Panc1 (cell line): Measurements from ENCODE around the gene FGF11. TPM values are rescaled to one million over a fixed set of nuclear protein-coding genes. Genes with fewer than 3 reads are reported as not detected.
A peak's percentile ranks its signal among the peaks of the same experiment; 100 is the strongest.

ENCODE experiments used
- ATAC-seq: fragments of 200-7000 bp; cut with Tn5 transposase; 2 replicates; pipeline ENCODE4 v1.9.1; 2020; ENCODE audit warnings: mild to moderate bottlenecking, moderate library complexity
- BruUV-seq: library from RNA; stranded (reverse); fragments of 400-500 nt; replicated peaks from 2 replicates; lab custom pipeline; 2021; lab: Mats Ljungman, UMichigan
- CTCF ChIA-PET: fragments of 300-600 bp; sonication (Branson Sonifier 250); formaldehyde crosslinking; loops from one replicate; lab custom pipeline; 2022; ENCODE audit warnings: antibody characterized with exemption; lab: Charles Lee
- POLR2A ChIA-PET: fragments of 300-600 bp; sonication (Branson Sonifier 250); formaldehyde crosslinking; loops from one replicate; lab custom pipeline; 2022; ENCODE audit warnings: antibody characterized with exemption; lab: Charles Lee
- DNase-seq: peaks from one replicate; pipeline ENCODE4 v3.0.0-alpha.2; 2010; ENCODE audit warnings: low read depth, low spot score
- H3K27ac ChIP-seq: 2 replicates; pipeline ENCODE4 v1.5.1; 2011; ENCODE audit warnings: mild to moderate bottlenecking, low read length, inconsistent platforms
- H3K27me3 ChIP-seq: fragments of 200-500 bp; sonication (Bioruptor generic); 2 replicates; pipeline ENCODE4 v1.6.0; 2014; ENCODE audit warnings: low read length, inconsistent platforms; ENCODE audit not compliant: control insufficient read depth, insufficient read depth
- H3K36me3 ChIP-seq: fragments of 200-500 bp; sonication (Bioruptor generic); 2 replicates; pipeline ENCODE4 v1.5.1; 2014; ENCODE audit warnings: inconsistent platforms, mild to moderate bottlenecking, low read length, moderate library complexity; ENCODE audit not compliant: control insufficient read depth, insufficient read depth
- H3K4me1 ChIP-seq: 2 replicates; pipeline ENCODE4 v1.5.1; 2011; ENCODE audit warnings: inconsistent platforms, mild to moderate bottlenecking, low read length, moderate library complexity; ENCODE audit not compliant: control insufficient read depth, insufficient read depth
- H3K4me3 ChIP-seq, 2 experiments: 2 replicates each; pipeline ENCODE4 v1.5.1; 2011 to 2012; ENCODE audit warnings: low read depth in 2 of 2, low read length in 2 of 2, mild to moderate bottlenecking in 2 of 2, inconsistent platforms in 1 of 2, moderate library complexity in 1 of 2
- H3K9me3 ChIP-seq: fragments of 200-500 bp; sonication (Bioruptor generic); 2 replicates; pipeline ENCODE4 v1.5.1; 2014; ENCODE audit warnings: low read depth, mild to moderate bottlenecking, inconsistent platforms, low read length, moderate library complexity; ENCODE audit not compliant: control insufficient read depth, insufficient read depth
- CTCF ChIP-seq: fragments of 450-650 bp; IDR thresholded peaks from 2 replicates; pipeline ENCODE4 v1.5.1; 2017; ENCODE audit warnings: mild to moderate bottlenecking
- POLR2AphosphoS5 ChIP-seq: IDR thresholded peaks from 2 replicates; pipeline ENCODE4 v1.6.1; 2012; ENCODE audit warnings: mild to moderate bottlenecking, low read depth, low read length, moderate library complexity
- SIN3A ChIP-seq: IDR thresholded peaks from 2 replicates; pipeline ENCODE4 v1.6.1; 2012; ENCODE audit warnings: low read depth, mild to moderate bottlenecking, low read length, moderate library complexity, borderline replicate concordance; ENCODE audit not compliant: insufficient read depth
- TCF7L2 ChIP-seq: IDR thresholded peaks from 2 replicates; pipeline ENCODE4 v1.6.1; 2011; ENCODE audit warnings: mild to moderate bottlenecking, low read depth, low read length, inconsistent platforms
- in situ Hi-C: cut with HindIII; loops from 2 replicates; pipeline ENCODE4 v1.10.0; 2016; ENCODE audit warnings: low sequenced_read_pairs, low pct_unique_long_range_greater_than_20kb
- intact Hi-C: fragments of 100-400 bp; cut with micrococcal nuclease; formaldehyde crosslinking; loops from one replicate; pipeline ENCODE4 v1.10.0; 2022; ENCODE audit not compliant: unreplicated experiment
- total RNA-seq: library from RNA; stranded (reverse); gene quantifications from one replicate; pipeline ENCODE4 v1.2.1, GENCODE V29; 2021; ENCODE audit not compliant: unreplicated experiment
- TF ChIP-seq, protein P1 (sequence below), 2 experiments: IDR thresholded peaks; 2 replicates each; pipeline ENCODE4 v1.6.1; 2011 to 2012; ENCODE audit warnings: low read depth in 2 of 2, control low read depth in 1 of 2, low read length in 1 of 2, mild to moderate bottlenecking in 1 of 2, moderate library complexity in 1 of 2; ENCODE audit not compliant: insufficient read depth in 1 of 2

The FGF11 gene
- total RNA-seq, 1 experiment from 2014 or later = 4.4 TPM

DNA sequence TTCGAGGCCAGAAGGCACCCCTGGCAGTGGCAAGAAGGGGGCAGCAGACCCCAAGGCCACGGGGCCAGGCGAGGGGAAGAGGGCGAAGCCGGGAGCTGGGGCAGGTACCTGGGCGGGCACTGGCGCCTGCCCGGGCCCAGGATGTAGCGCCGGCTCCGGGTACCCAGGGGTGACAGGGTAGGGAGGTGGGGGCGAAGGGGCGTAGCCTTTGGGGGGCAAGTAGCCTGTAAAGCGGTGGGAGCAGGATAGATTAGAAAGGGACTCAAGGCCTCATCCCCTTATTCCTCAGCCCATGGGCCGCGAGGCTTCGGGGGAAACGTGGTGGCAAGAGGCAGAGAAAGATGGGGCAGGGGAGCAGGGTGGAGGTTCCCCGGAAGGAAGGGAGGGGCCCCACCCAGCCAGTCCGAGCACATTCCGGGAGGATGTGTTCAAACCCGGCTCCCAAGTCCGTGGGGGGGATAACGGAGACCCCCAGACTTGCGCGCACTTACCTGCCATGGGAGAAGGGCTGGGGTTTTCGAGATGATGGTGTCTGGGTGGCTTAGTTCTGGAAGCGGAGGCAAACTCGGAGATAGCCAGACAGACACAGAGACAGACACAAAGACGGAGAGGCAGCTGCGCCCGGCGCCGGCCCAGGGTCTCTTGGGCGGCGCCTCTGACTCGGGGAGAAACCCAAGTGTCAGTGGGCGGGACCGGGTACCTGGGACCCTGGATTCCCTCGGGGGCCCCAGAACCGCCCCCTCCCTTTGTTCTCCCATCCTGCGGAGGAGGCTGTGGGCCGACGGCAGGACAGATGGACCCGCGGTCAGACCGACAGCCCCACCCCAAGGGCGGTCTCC lies 45.5 kb upstream of the FGF11 start:
- Histone ChIP-seq H3K27me3 (no peaks in the 10 kb centered on the region), H3K27ac (peak overlapping the region; percentile 73), H3K4me1 (no peaks in the 10 kb centered on the region), H3K36me3 (no peaks in the 10 kb centered on the region), H3K9me3 (no peaks in the 10 kb centered on the region), H3K4me3 (peak overlapping the region; percentile 71 to 82)
- TF ChIP-seq, protein P1, sequence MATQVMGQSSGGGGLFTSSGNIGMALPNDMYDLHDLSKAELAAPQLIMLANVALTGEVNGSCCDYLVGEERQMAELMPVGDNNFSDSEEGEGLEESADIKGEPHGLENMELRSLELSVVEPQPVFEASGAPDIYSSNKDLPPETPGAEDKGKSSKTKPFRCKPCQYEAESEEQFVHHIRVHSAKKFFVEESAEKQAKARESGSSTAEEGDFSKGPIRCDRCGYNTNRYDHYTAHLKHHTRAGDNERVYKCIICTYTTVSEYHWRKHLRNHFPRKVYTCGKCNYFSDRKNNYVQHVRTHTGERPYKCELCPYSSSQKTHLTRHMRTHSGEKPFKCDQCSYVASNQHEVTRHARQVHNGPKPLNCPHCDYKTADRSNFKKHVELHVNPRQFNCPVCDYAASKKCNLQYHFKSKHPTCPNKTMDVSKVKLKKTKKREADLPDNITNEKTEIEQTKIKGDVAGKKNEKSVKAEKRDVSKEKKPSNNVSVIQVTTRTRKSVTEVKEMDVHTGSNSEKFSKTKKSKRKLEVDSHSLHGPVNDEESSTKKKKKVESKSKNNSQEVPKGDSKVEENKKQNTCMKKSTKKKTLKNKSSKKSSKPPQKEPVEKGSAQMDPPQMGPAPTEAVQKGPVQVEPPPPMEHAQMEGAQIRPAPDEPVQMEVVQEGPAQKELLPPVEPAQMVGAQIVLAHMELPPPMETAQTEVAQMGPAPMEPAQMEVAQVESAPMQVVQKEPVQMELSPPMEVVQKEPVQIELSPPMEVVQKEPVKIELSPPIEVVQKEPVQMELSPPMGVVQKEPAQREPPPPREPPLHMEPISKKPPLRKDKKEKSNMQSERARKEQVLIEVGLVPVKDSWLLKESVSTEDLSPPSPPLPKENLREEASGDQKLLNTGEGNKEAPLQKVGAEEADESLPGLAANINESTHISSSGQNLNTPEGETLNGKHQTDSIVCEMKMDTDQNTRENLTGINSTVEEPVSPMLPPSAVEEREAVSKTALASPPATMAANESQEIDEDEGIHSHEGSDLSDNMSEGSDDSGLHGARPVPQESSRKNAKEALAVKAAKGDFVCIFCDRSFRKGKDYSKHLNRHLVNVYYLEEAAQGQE (IDR thresholded peaks at IDR 0.05; ENCODE audit: insufficient read depth in 1 of 2, low read depth in 2 of 2, low read length in 1 of 2) = no peak
- TF ChIP-seq SIN3A (0 out of 2 replicates have a peak, but pooled peaks have one; percentile 49), POLR2AphosphoS5 (no peak), TCF7L2 (no peak)
- POLR2A ChIA-PET = interaction anchor here (0.6 kb wide), 2 partner anchors 12 to 42 kb away, joined by 3 read pairs; partner anchors contain the start of gene TMEM102
- DNase-seq = no peak
- intact Hi-C loops = no loop called here
- CTCF ChIA-PET = interaction anchor here (0.7 kb wide), 1 partner anchor 38 kb away, joined by 4 read pairs; no protein-coding TSS in a partner anchor
- in situ Hi-C loops = no loop called here
- peak; percentile 52 for ATAC-seq
- no TSS peak for BruUV-seq

DNA sequence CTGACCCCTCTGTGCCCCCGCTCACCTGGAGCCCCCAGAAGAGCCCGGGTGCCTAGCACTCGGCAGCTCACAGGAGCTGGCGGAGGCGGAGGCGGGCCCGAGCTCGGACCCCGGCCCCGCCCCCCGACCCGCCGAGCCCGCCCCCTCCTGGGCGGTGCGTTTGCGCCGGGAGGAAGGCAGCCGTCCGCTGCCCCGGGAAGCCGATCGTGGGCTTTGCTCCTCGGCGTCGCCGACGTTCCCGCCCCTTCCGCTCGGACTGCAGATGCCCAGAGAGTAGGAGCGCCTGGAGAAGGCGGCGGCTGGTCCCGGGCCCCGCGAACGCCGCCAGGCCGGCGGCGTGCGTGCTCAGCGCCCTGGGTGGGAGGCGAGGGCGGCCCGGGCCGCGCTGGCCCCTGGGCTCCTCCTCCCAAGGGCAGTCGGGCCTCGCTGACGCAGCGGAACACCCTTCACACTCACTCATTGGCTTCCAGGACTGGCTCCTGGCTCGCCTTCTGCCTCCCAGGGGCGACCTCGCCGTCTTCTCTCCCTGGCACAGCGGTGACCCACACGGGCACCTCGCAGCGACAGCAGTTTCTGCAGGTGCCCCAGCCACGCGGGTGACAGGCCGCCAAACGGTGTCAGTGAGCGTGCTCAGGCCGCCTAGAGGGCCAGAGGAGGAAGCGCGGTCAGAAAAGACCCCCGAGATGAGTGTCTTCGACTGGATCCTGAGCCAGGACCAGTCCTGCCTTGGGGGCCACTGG lies 44.7 kb upstream of the FGF11 start, which contains the start of gene PLSCR3:
Gene PLSCR3, minus strand, starts transcription at position 74 of the 740 bp plus-strand sequence. CDS start 415 bp downstream, outside the sequence.
- DNase-seq = no peak
- CTCF ChIA-PET = interaction anchor here (0.7 kb wide), 1 partner anchor 39 kb away, joined by 4 read pairs; no protein-coding TSS in a partner anchor
- in situ Hi-C loops = no loop called here
- Histone ChIP-seq H3K4me1 (no peaks in the 10 kb centered on the region), H3K9me3 (no peaks in the 10 kb centered on the region), H3K36me3 (no peaks in the 10 kb centered on the region), H3K27ac (peak within 1 kb of the TSS; percentile 77), H3K27me3 (no peaks in the 10 kb centered on the region), H3K4me3 (peak within 1 kb of the TSS; percentile 71 to 82)
- peak; percentile 69 for TF ChIP-seq POLR2AphosphoS5
- TF ChIP-seq, protein P1 (IDR thresholded peaks at IDR 0.05; ENCODE audit: insufficient read depth in 1 of 2, low read depth in 2 of 2, low read length in 1 of 2) = no peak
- 0 out of 2 replicates have a peak, but pooled peaks have one; percentile 42 for TF ChIP-seq SIN3A
- no peak; the same call in 1 of the 2 replicates for TF ChIP-seq CTCF
- TF ChIP-seq TCF7L2 = no peak
- POLR2A ChIA-PET = interaction anchor here (0.6 kb wide), 1 partner anchor 12 kb away, joined by 3 read pairs; no protein-coding TSS in a partner anchor
- BruUV-seq = no TSS peak
- ATAC-seq = peak; percentile 92
- intact Hi-C loops = no loop called here
